ENCODE data around the gene TEX28.
"Not testable (repeated sequence)": the region's sequence is repeated elsewhere in the genome, so short reads cannot be mapped to it uniquely, and the experiment has no call there.

DNA sequence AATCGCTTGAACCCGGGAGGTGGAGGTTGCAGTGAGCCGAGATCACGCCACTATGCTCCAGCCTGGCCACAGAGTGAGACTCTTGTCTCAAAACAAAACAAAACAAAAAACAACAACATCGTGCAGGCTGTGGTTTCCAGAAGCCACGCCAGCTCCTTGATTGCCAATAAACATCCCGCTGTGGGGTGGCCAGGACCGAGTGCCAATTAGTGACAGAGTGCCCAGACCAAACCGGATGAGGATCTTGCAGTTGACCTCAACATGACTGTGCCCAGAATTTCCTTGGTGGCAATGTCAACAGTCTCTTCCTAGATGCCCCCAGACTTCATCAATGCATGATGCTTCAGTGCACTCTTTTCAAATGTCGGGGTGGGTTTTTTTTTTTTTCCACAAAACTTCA, 36.2 kb downstream of the TEX28 start:
- TF ChIP-seq, protein P1, sequence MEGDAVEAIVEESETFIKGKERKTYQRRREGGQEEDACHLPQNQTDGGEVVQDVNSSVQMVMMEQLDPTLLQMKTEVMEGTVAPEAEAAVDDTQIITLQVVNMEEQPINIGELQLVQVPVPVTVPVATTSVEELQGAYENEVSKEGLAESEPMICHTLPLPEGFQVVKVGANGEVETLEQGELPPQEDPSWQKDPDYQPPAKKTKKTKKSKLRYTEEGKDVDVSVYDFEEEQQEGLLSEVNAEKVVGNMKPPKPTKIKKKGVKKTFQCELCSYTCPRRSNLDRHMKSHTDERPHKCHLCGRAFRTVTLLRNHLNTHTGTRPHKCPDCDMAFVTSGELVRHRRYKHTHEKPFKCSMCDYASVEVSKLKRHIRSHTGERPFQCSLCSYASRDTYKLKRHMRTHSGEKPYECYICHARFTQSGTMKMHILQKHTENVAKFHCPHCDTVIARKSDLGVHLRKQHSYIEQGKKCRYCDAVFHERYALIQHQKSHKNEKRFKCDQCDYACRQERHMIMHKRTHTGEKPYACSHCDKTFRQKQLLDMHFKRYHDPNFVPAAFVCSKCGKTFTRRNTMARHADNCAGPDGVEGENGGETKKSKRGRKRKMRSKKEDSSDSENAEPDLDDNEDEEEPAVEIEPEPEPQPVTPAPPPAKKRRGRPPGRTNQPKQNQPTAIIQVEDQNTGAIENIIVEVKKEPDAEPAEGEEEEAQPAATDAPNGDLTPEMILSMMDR (IDR thresholded peaks at IDR 0.05): not testable (repeated sequence)
- not testable (repeated sequence) for TF ChIP-seq EZH2 (IDR thresholded peaks at IDR 0.05)
